Mesothelial cell of epicardium (in vitro differentiated cells): ENCODE measurements around the gene HRH4. TPM values are rescaled to one million over a fixed set of nuclear protein-coding genes. Genes with fewer than 3 reads are reported as not detected.

Experiments
- DNase-seq, 2 experiments: peaks; one replicate each; pipeline ENCODE4 v3.0.0; 2021; ENCODE audit warnings: low spot score in 2 of 2; ENCODE audit not compliant: unreplicated experiment in 2 of 2
- H3K27ac Mint-ChIP-seq: 2 replicates; pipeline ENCODE4 v1.8.0; 2021; ENCODE audit warnings: mixed read lengths
- H3K27me3 Mint-ChIP-seq: 2 replicates; pipeline ENCODE4 v1.8.0; 2021; ENCODE audit warnings: low read depth, mixed read lengths
- H3K36me3 Mint-ChIP-seq: 2 replicates; pipeline ENCODE4 v1.8.0; 2021; ENCODE audit warnings: mixed read lengths
- H3K4me1 Mint-ChIP-seq: 2 replicates; pipeline ENCODE4 v1.8.0; 2021; ENCODE audit warnings: mixed read lengths
- H3K4me3 Mint-ChIP-seq: 2 replicates; pipeline ENCODE4 v1.8.0; 2021; ENCODE audit warnings: mild to moderate bottlenecking, moderate library complexity, mixed read lengths
- H3K9me3 Mint-ChIP-seq: 2 replicates; pipeline ENCODE4 v1.8.0; 2021; ENCODE audit warnings: mixed read lengths
- total RNA-seq: library from RNA; stranded (reverse); gene quantifications from 3 replicates; pipeline ENCODE4 v1.2.1, GENCODE V29; 2021
- TF ChIP-seq, protein P1 (sequence below): fragments of 200-600 bp; sonication (generic); IDR thresholded peaks from one replicate; pipeline ENCODE4 v1.5.0; 2021; ENCODE audit warnings: antibody characterized with exemption; ENCODE audit not compliant: unreplicated experiment

HRH4 gene
- total RNA-seq, 1 donor from 2014 or later: not detected

DNA sequence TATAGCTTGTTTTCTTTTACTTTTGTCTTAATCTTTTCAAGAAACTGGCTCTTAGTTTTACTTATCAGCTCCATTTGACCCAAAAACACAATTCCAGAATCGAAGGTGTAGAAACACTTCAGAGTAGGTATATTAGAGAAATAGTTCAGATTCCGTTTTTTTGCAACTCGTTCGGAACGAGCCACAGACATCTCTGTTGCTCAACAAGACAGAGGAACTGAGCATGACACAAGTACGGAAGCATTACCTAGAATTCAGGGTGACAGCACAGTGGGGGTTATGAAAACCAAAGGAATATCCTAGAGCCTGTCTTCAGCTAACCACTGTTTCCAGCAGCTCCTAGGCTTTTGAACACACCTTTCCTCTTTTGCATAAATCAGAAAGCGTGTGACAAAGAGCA is 5.0 kb downstream of the HRH4 start:
- Mint-ChIP-seq H3K27ac (no peak overlapping the region), H3K4me1 (peaks cover 4% of the 10 kb centered on the region), H3K27me3 (peaks cover 2% of the 10 kb centered on the region), H3K36me3 (no peaks in the 10 kb centered on the region), H3K9me3 (no peaks in the 10 kb centered on the region), H3K4me3 (no peak overlapping the region)
- TF ChIP-seq, protein P1, sequence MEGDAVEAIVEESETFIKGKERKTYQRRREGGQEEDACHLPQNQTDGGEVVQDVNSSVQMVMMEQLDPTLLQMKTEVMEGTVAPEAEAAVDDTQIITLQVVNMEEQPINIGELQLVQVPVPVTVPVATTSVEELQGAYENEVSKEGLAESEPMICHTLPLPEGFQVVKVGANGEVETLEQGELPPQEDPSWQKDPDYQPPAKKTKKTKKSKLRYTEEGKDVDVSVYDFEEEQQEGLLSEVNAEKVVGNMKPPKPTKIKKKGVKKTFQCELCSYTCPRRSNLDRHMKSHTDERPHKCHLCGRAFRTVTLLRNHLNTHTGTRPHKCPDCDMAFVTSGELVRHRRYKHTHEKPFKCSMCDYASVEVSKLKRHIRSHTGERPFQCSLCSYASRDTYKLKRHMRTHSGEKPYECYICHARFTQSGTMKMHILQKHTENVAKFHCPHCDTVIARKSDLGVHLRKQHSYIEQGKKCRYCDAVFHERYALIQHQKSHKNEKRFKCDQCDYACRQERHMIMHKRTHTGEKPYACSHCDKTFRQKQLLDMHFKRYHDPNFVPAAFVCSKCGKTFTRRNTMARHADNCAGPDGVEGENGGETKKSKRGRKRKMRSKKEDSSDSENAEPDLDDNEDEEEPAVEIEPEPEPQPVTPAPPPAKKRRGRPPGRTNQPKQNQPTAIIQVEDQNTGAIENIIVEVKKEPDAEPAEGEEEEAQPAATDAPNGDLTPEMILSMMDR: no peak
- no peak for DNase-seq

DNA sequence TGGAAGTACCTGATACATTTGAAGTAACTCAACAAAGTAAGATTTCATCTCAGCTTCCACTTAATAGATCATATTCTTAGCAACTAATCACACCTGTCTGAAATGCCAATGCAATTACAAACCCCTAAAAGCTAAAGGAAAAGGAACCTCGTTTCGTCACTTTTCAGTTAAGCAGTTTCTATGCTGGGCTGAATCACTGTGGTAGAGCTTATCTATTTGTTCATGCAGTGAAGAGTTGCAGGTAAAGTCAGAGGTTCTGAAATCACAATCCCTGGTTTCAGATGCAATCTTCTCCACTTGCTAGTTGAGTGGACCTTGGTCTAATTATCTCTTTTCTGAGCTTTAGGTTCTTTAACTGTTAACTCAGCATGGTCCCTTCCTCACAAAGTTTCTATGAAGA is 6.3 kb downstream of the HRH4 start:
- TF ChIP-seq, protein P1: no peak
- H3K27ac Mint-ChIP-seq: no peak overlapping the region
- H3K27me3 Mint-ChIP-seq: peaks cover 2% of the 10 kb centered on the region
- no peaks in the 10 kb centered on the region for H3K9me3 Mint-ChIP-seq
- no peaks in the 10 kb centered on the region for H3K36me3 Mint-ChIP-seq
- peaks cover 4% of the 10 kb centered on the region for H3K4me1 Mint-ChIP-seq
- no peak for DNase-seq
- H3K4me3 Mint-ChIP-seq: no peak overlapping the region

GRCh38 chr18:24470022-24470618 is 9.7 kb downstream of the HRH4 start:
- no peak for DNase-seq
- Mint-ChIP-seq H3K4me1 (peaks cover 4% of the 10 kb centered on the region), H3K9me3 (no peaks in the 10 kb centered on the region), H3K27ac (no peak overlapping the region), H3K27me3 (peaks cover 2% of the 10 kb centered on the region), H3K4me3 (no peak overlapping the region), H3K36me3 (no peaks in the 10 kb centered on the region)
- TF ChIP-seq, protein P1: no peak

DNA sequence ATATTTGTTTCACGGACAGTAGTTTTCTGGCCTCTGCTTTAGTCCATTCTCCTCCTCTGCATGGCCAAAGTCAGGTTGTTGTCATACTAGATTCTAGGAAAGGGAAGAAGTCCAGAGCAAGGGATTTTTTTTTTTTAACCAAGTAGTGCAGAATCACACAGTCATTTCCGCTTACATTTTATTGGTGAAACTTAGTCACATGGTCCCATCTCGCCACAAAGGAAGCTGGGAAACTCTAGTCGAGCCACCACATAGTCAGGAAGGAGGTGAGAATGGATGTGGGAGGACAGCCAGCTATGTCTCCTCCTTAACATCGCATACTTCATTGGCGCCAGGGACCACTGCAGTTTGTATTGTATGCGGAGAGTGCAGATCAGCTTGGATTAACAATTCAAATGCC is 10.4 kb downstream of the HRH4 start:
- Mint-ChIP-seq H3K36me3 (no peaks in the 10 kb centered on the region), H3K4me1 (peaks cover 4% of the 10 kb centered on the region), H3K27me3 (no peaks in the 10 kb centered on the region), H3K4me3 (no peak overlapping the region), H3K9me3 (no peaks in the 10 kb centered on the region), H3K27ac (no peak overlapping the region)
- TF ChIP-seq, protein P1: no peak
- DNase-seq: no peak

- no peak for DNase-seq
- Mint-ChIP-seq H3K27me3 (no peaks in the 10 kb centered on the region), H3K9me3 (no peaks in the 10 kb centered on the region), H3K36me3 (no peaks in the 10 kb centered on the region), H3K4me1 (peaks cover 4% of the 10 kb centered on the region), H3K27ac (no peak overlapping the region), H3K4me3 (no peak overlapping the region)
- TF ChIP-seq, protein P1: no peak
Measured at GRCh38 chr18:24472591-24472990, 12.2 kb downstream of the HRH4 start.

GRCh38 chr18:24474406-24474805 is 14.0 kb downstream of the HRH4 start:
- H3K36me3 Mint-ChIP-seq: no peaks in the 10 kb centered on the region
- H3K4me1 Mint-ChIP-seq: peaks cover 4% of the 10 kb centered on the region
- no peak for DNase-seq
- H3K4me3 Mint-ChIP-seq: no peak overlapping the region
- TF ChIP-seq, protein P1: no peak
- H3K27me3 Mint-ChIP-seq: no peaks in the 10 kb centered on the region
- H3K9me3 Mint-ChIP-seq: no peaks in the 10 kb centered on the region
- H3K27ac Mint-ChIP-seq: no peak overlapping the region
